ENCODE measurements around the gene CNIH1.

GRCh38 chr14:54387328-54387727 lies 53.8 kb downstream of the CNIH1 start:
- TF ChIP-seq POLR2A (IDR thresholded peaks at IDR 0.05) (no peak), CTCF (IDR thresholded peaks at IDR 0.05 in 4 of 5, conservative IDR thresholded peaks at IDR 0.05 in 1 of 5) (no peak)
